KG1 (cell line): ENCODE results near the gene CASQ1.

Source experiments
- DNase-seq: peaks from one replicate; lab custom pipeline; 2025; lab: John Stamatoyannopoulos, UW

Gene CASQ1

GRCh38 chr1:160168609-160169369 lies 21.6 kb upstream of the CASQ1 start:
- DNase-seq: no peak

- peak; percentile 26 for DNase-seq
These were observed 20.6 kb upstream of the CASQ1 start for GRCh38 chr1:160169553-160170399.

- no peak for DNase-seq
These were observed 19.0 kb upstream of the CASQ1 start for GRCh38 chr1:160171354-160171753.

- DNase-seq: no peak
These were observed 18.4 kb upstream of the CASQ1 start for GRCh38 chr1:160171980-160172379.

- DNase-seq: no peak
These were observed 13.1 kb upstream of the CASQ1 start for GRCh38 chr1:160177231-160177630.

- no peak for DNase-seq
These were observed 12.7 kb upstream of the CASQ1 start for GRCh38 chr1:160177667-160178066.

GRCh38 chr1:160178731-160179130 lies 11.6 kb upstream of the CASQ1 start:
- no peak for DNase-seq

GRCh38 chr1:160179336-160179735 lies 11.0 kb upstream of the CASQ1 start:
- DNase-seq: no peak

- no peak for DNase-seq
These were observed 4.1 kb upstream of the CASQ1 start for GRCh38 chr1:160186246-160186645.

GRCh38 chr1:160186729-160187128 lies 3.6 kb upstream of the CASQ1 start:
- no peak for DNase-seq

GRCh38 chr1:160187407-160187806 lies 3.0 kb upstream of the CASQ1 start:
- no peak for DNase-seq

GRCh38 chr1:160188341-160188740 lies 2.0 kb upstream of the CASQ1 start:
- DNase-seq: no peak

- no peak for DNase-seq
These were observed 1.4 kb downstream of the CASQ1 start for GRCh38 chr1:160191756-160192155.

GRCh38 chr1:160192234-160192633 lies 1.9 kb downstream of the CASQ1 start:
- DNase-seq: no peak

GRCh38 chr1:160193091-160193819 lies 2.9 kb downstream of the CASQ1 start:
- peak; percentile 33 for DNase-seq

- DNase-seq: no peak
These were observed 3.7 kb downstream of the CASQ1 start for GRCh38 chr1:160193832-160194736.

- no peak for DNase-seq
These were observed 4.3 kb downstream of the CASQ1 start for GRCh38 chr1:160194737-160195059.

GRCh38 chr1:160196143-160196542 lies 5.8 kb downstream of the CASQ1 start:
- no peak for DNase-seq

GRCh38 chr1:160197231-160197630 lies 6.9 kb downstream of the CASQ1 start:
- DNase-seq: no peak

GRCh38 chr1:160200786-160201185 lies 10.4 kb downstream of the CASQ1 start:
- no peak for DNase-seq

- no peak for DNase-seq
These were observed 14.3 kb downstream of the CASQ1 start for GRCh38 chr1:160204526-160205241.
